HG02678 (cell line): Measurements from ENCODE around the gene ANGEL2.
A peak's percentile ranks its signal among the peaks of the same experiment; 100 is the strongest.
"Not testable (repeated sequence)": the region's sequence is repeated elsewhere in the genome, so short reads cannot be mapped to it uniquely, and the experiment has no call there.

Source experiments
- ATAC-seq: cut with Tn5 transposase; IDR thresholded peaks from one replicate; pipeline ENCODE4 v1.9.1; 2021; ENCODE audit warnings: mild to moderate bottlenecking, moderate library complexity; ENCODE audit not compliant: unreplicated experiment

Gene ANGEL2

GRCh38 chr1:213015099-213016050 lies at the start of gene ANGEL2:
TSS of gene ANGEL2 (minus strand) at chr1:213015867. CDS start at chr1:213015671, 196 bp downstream.
- peak; percentile 92 for ATAC-seq

GRCh38 chr1:213061263-213061662 lies 45.6 kb upstream of the ANGEL2 start:
- ATAC-seq: no peak

GRCh38 chr1:213060836-213061235 lies 45.2 kb upstream of the ANGEL2 start:
- ATAC-seq: no peak

- ATAC-seq: no peak
These were observed 41.8 kb upstream of the ANGEL2 start for GRCh38 chr1:213057264-213058059.

GRCh38 chr1:213055767-213056166 lies 40.1 kb upstream of the ANGEL2 start:
- ATAC-seq: no peak

- ATAC-seq: no peak
These were observed 39.3 kb upstream of the ANGEL2 start for GRCh38 chr1:213054733-213055591.

- no peak for ATAC-seq
These were observed 38.5 kb upstream of the ANGEL2 start for GRCh38 chr1:213054142-213054541.

- ATAC-seq: no peak
These were observed 37.8 kb upstream of the ANGEL2 start for GRCh38 chr1:213053455-213053854.

GRCh38 chr1:213051881-213052202 lies 36.2 kb upstream of the ANGEL2 start:
- no peak for ATAC-seq

GRCh38 chr1:213051127-213051880 lies 35.6 kb upstream of the ANGEL2 start, which contains the start of gene RPS6KC1:
TSS of gene RPS6KC1 (plus strand) at chr1:213051241. CDS start at chr1:213051405, 164 bp downstream.
- ATAC-seq: peak; percentile 99

- ATAC-seq: peak; percentile 37
These were observed 35.1 kb upstream of the ANGEL2 start for GRCh38 chr1:213050745-213051126.

- no peak for ATAC-seq
These were observed 33.6 kb upstream of the ANGEL2 start for GRCh38 chr1:213049232-213049631.

- not testable (repeated sequence) for ATAC-seq
These were observed 29.9 kb upstream of the ANGEL2 start for GRCh38 chr1:213045321-213046226.

GRCh38 chr1:213041443-213041842 lies 25.8 kb upstream of the ANGEL2 start:
- ATAC-seq: no peak

GRCh38 chr1:213035573-213035972 lies 19.9 kb upstream of the ANGEL2 start:
- ATAC-seq: no peak

- ATAC-seq: no peak
These were observed 19.0 kb upstream of the ANGEL2 start for GRCh38 chr1:213034713-213035112.

- no peak for ATAC-seq
These were observed 17.0 kb upstream of the ANGEL2 start for GRCh38 chr1:213032651-213033050.

- ATAC-seq: not testable (repeated sequence)
These were observed 11.4 kb upstream of the ANGEL2 start for GRCh38 chr1:213027024-213027423.

GRCh38 chr1:213020016-213020415 lies 4.3 kb upstream of the ANGEL2 start:
- ATAC-seq: no peak
